ENCODE measurements around the gene SERP2.

The SERP2 gene

GRCh38 chr13:44437356-44438233, 64.0 kb downstream of the SERP2 start:
- no peak for DNase-seq

- no peak for DNase-seq
Measured at GRCh38 chr13:44438234-44438579, 64.6 kb downstream of the SERP2 start.

GRCh38 chr13:44439452-44440024, 65.9 kb downstream of the SERP2 start:
- DNase-seq = no peak

GRCh38 chr13:44440046-44440608, 66.5 kb downstream of the SERP2 start:
- no peak for DNase-seq

Data from NCI-H2107 (cell line).